Prostate gland (tissue), 2 donors: ENCODE measurements around the gene IL22RA1.

Experiments
- CTCF ChIP-seq, 4 experiments: fragments of 200-600 bp in 2 of 4; fragments of 450-650 bp in 2 of 4; sonication (generic) in 2 of 4; IDR thresholded peaks; 1 replicate in 3 of 4; 2 replicates in 1 of 4; pipeline ENCODE4 v1.5.1; 2016 to 2019; ENCODE audit warnings: antibody characterized with exemption in 4 of 4, mild to moderate bottlenecking in 2 of 4, moderate library complexity in 2 of 4
- POLR2A ChIP-seq: fragments of 450-650 bp; IDR thresholded peaks from one replicate; pipeline ENCODE4 v1.6.1; 2016; ENCODE audit warnings: antibody characterized with exemption, mild to moderate bottlenecking

- TF ChIP-seq CTCF (IDR thresholded peaks at IDR 0.05) (no peak), POLR2A (no peak)
Observed at GRCh38 chr1:24104854-24105253, 38.1 kb downstream of the IL22RA1 start.
